ENCODE results near the gene ZNF195. TPM values are rescaled to one million over a fixed set of nuclear protein-coding genes. Genes with fewer than 3 reads are reported as not detected.

The ZNF195 gene
- total and polyA plus RNA-seq, 2 experiments from 2014 or later = 101 to 116 TPM

- Histone ChIP-seq H3F3A (replicated peaks; ENCODE audit: low read depth) (peaks cover 22% of the 10 kb centered on the region), H3K27me3 (ENCODE audit: insufficient read depth) (no peaks in the 10 kb centered on the region), H3K4me3 (no peak overlapping the region), H3K4me1 (ENCODE audit: insufficient read depth) (peaks cover 9% of the 10 kb centered on the region; the same call in 1 of the 2 replicates), H3K36me3 (ENCODE audit: insufficient read depth) (peaks cover 43% of the 10 kb centered on the region), H3K79me2 (replicated peaks; ENCODE audit: insufficient read depth) (peaks cover 7% of the 10 kb centered on the region), H2AFZ (no peak overlapping the region), H3K27ac (ENCODE audit: low read depth) (no peak overlapping the region), H3K4me2 (no peak overlapping the region), H3K9me2 (ENCODE audit: insufficient read depth) (no peaks in the 10 kb centered on the region), H4K20me1 (replicated peaks; ENCODE audit: insufficient read depth) (no peaks in the 10 kb centered on the region)
- DNase-seq (ENCODE audit: low spot score) (no peak), ATAC-seq (no peak)
- Mint-ChIP-seq H3K9me3 (peaks cover 63% of the 10 kb centered on the region), H3K27me3 (ENCODE audit: insufficient read depth, low read depth, poor library complexity) (peaks cover 41% of the 10 kb centered on the region), H3K36me3 (ENCODE audit: low read depth) (peaks cover 63% of the 10 kb centered on the region), H3K27ac (no peak overlapping the region), H3K4me3 (no peak overlapping the region), H3K4me1 (no peaks in the 10 kb centered on the region; the same call in 2 of the 3 replicates)
- no peak for TF ChIP-seq ZNF462 (CRISPR knock-in tag; IDR thresholded peaks at IDR 0.05)
- no peak for TF ChIP-seq ZNF331 (CRISPR knock-in tag; IDR thresholded peaks at IDR 0.05; ENCODE audit: low read depth)
- no peak for TF ChIP-seq STAT1 (IDR thresholded peaks at IDR 0.05; ENCODE audit: unreplicated experiment)
- no peak for TF ChIP-seq ZNF114 (CRISPR knock-in tag; IDR thresholded peaks at IDR 0.05)
- no peak for TF ChIP-seq JUNB (IDR thresholded peaks at IDR 0.05; ENCODE audit: unreplicated experiment)
- no peak for TF ChIP-seq EZH2 (IDR thresholded peaks at IDR 0.05; ENCODE audit: low read depth, unreplicated experiment)
- no peak for TF ChIP-seq ETS1 (IDR thresholded peaks at IDR 0.05)
- no peak for TF ChIP-seq NANOG (IDR thresholded peaks at IDR 0.05; ENCODE audit: borderline replicate concordance)
- no peak for TF ChIP-seq CTCF (conservative IDR thresholded peaks at IDR 0.05; ENCODE audit: low read depth in 2 of 2)
- TF ChIP-seq EZH2phosphoT487 (IDR thresholded peaks at IDR 0.05; ENCODE audit: unreplicated experiment) = no peak
- no peak for TF ChIP-seq REST (IDR thresholded peaks at IDR 0.05; ENCODE audit: unreplicated experiment)
- TF ChIP-seq POLR2AphosphoS5 (IDR thresholded peaks at IDR 0.05; ENCODE audit: low read depth) = no peak
- no peak for TF ChIP-seq CREB1 (CRISPR knock-in tag; IDR thresholded peaks at IDR 0.05; ENCODE audit: low read depth)
Measured at GRCh38 chr11:3357302-3357701, 21.6 kb downstream of the ZNF195 start.
